ENCODE measurements around the gene ERN1.

- TF ChIP-seq GATA2 (IDR thresholded peaks at IDR 0.05; ENCODE audit: low read depth, low read length), result no peak
- TF ChIP-seq GATA3 (IDR thresholded peaks at IDR 0.05; ENCODE audit: low read depth, low read length), result no peak
Observed at GRCh38 chr17:64176556-64176955, 46.6 kb upstream of the ERN1 start.

Data from SH-SY5Y (cell line).